OCI-LY1 (cell line): Measurements from ENCODE around the gene HS3ST5.

Experiments used
- H2AFZ ChIP-seq: fragments of 200-600 bp; sonication (generic), shearing (Covaris generic); 2 replicates; pipeline ENCODE4 v1.6.0; 2014; ENCODE audit warnings: antibody characterized with exemption, mild to moderate bottlenecking, low read length
- H3F3A ChIP-seq: fragments of 200-600 bp; sonication (generic), shearing (Covaris generic); 2 replicates; pipeline ENCODE4 v1.6.0; 2014; ENCODE audit warnings: mild to moderate bottlenecking, antibody characterized with exemption, low read length, moderate library complexity; ENCODE audit not compliant: insufficient read depth
- H3K27ac ChIP-seq: fragments of 200-600 bp; sonication (generic); 2 replicates; pipeline ENCODE4 v1.5.1; 2014; ENCODE audit warnings: low read length, mixed run types, mild to moderate bottlenecking, low read depth; ENCODE audit not compliant: poor library complexity, severe bottlenecking
- H3K27me3 ChIP-seq: fragments of 200-600 bp; sonication (generic); 2 replicates; pipeline ENCODE4 v1.6.0; 2014; ENCODE audit warnings: antibody characterized with exemption, mild to moderate bottlenecking, low read length, moderate library complexity; ENCODE audit not compliant: insufficient read depth
- H3K36me3 ChIP-seq: fragments of 200-600 bp; sonication (generic); 2 replicates; pipeline ENCODE4 v1.6.1; 2014; ENCODE audit warnings: mild to moderate bottlenecking, antibody characterized with exemption, low read length, moderate library complexity, mixed read lengths; ENCODE audit not compliant: insufficient read depth
- H3K4me1 ChIP-seq: fragments of 200-600 bp; sonication (generic); 2 replicates; pipeline ENCODE4 v1.5.1; 2014; ENCODE audit warnings: mild to moderate bottlenecking, low read length, moderate library complexity; ENCODE audit not compliant: insufficient read depth, severe bottlenecking
- H3K4me2 ChIP-seq: fragments of 200-600 bp; sonication (generic), shearing (Covaris generic); 2 replicates; pipeline ENCODE4 v1.6.1; 2014; ENCODE audit warnings: low read length
- H3K4me3 ChIP-seq: fragments of 200-600 bp; sonication (generic); 2 replicates; pipeline ENCODE4 v1.5.1; 2014; ENCODE audit warnings: low read length, low read depth, mild to moderate bottlenecking, mixed read lengths; ENCODE audit not compliant: poor library complexity, severe bottlenecking
- H3K79me2 ChIP-seq: fragments of 200-600 bp; shearing (Covaris generic); 2 replicates; pipeline ENCODE4 v1.6.1; 2016; ENCODE audit warnings: mixed run types, low read length, mixed read lengths; ENCODE audit not compliant: insufficient read depth
- H3K9ac ChIP-seq: fragments of 200-600 bp; sonication (generic), shearing (Covaris generic); 2 replicates; pipeline ENCODE4 v1.6.1; 2014; ENCODE audit warnings: mild to moderate bottlenecking, low read length, mixed read lengths
- H3K9me2 ChIP-seq: fragments of 200-600 bp; sonication (generic), shearing (Covaris generic); 2 replicates; pipeline ENCODE4 v1.6.1; 2014; ENCODE audit warnings: low read depth, mild to moderate bottlenecking, low read length, mixed read lengths
- H3K9me3 ChIP-seq: fragments of 200-600 bp; shearing (Covaris generic); 2 replicates; pipeline ENCODE4 v1.6.1; 2014; ENCODE audit warnings: low read length, mixed read lengths
- H4K20me1 ChIP-seq: fragments of 200-600 bp; sonication (generic), shearing (Covaris generic); 2 replicates; pipeline ENCODE4 v1.6.0; 2016; ENCODE audit warnings: mild to moderate bottlenecking, low read length; ENCODE audit not compliant: insufficient read depth
- CTCF ChIP-seq: fragments of 200-600 bp; sonication (generic), shearing (Covaris generic); IDR thresholded peaks from 2 replicates; pipeline ENCODE4 v1.5.1; 2017; ENCODE audit warnings: mild to moderate bottlenecking, antibody characterized with exemption, low read length, moderate library complexity, mixed read lengths
- EZH2 ChIP-seq: fragments of 200-600 bp; sonication (generic), shearing (Covaris generic); IDR thresholded peaks from 2 replicates; pipeline ENCODE4 v1.8.0; 2017; ENCODE audit warnings: borderline replicate concordance, mixed run types, mild to moderate bottlenecking, antibody characterized with exemption, low read length, moderate library complexity, mixed read lengths

The HS3ST5 gene

DNA sequence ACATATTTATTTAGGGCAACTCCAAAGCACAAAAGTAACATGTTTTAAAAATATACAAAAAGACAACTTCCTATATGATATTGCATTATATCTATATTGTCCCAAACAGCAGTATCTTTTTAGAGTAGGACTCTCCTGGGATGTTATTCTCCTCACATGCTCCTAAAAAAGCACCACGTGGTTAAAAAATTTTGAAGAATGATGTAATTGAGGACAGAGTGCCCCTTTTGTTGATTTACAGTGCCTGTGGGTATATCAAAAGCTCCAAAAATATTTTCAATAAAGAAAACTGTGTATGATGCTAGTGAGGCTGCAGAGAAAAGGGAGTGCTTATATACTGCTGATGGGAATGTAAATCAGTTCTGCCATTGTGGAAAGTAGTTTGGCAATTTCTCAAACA lies 241.6 kb downstream of the HS3ST5 start:
- Histone ChIP-seq H2AFZ (no peak overlapping the region), H3K79me2 (no peaks in the 10 kb centered on the region), H3K9me3 (no peaks in the 10 kb centered on the region), H3K9me2 (no peaks in the 10 kb centered on the region), H3K4me3 (no peak overlapping the region), H3F3A (no peaks in the 10 kb centered on the region), H3K27me3 (no peaks in the 10 kb centered on the region), H3K4me2 (no peak overlapping the region), H3K9ac (no peak overlapping the region), H3K27ac (no peak overlapping the region), H4K20me1 (no peaks in the 10 kb centered on the region), H3K4me1 (no peaks in the 10 kb centered on the region), H3K36me3 (no peaks in the 10 kb centered on the region)
- TF ChIP-seq EZH2 (no peak), CTCF (no peak)

DNA sequence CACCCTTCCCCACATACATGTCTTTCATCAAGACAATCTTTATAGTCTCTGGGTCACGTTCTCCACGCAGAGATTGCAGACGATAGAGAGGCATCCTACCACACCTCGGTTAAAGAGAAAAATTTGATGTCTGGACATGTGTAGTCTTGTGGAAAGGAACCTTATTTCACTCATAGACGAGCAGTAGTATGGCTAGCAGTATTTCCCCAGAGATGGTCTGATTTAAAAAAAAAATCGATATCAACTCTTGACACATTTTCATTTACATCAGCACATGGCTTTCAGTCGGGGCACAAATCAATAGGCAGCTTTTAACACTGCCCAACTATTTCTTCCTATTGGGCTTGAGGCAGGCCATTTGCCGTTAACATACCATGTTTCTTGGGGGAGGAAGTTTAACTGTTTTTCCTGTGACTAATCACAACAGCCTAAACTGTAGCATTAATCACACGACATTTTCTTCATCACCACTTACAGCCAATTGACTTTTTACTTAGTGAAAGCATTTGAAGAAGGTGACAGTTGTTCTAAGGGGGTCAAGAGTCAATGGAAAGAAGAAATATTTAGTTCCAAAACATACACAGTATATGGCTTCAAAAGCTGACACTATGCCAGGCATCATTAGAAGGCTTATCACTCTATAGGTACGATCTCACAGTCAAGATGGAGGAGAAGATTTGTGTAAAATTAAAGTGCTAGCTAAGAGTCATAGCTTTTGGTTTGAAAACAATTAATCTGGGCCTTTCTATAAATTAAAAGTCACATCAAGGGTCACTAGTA lies 242.4 kb downstream of the HS3ST5 start:
- H3K79me2 ChIP-seq, result no peaks in the 10 kb centered on the region
- H3F3A ChIP-seq, result no peaks in the 10 kb centered on the region
- H3K27me3 ChIP-seq, result no peaks in the 10 kb centered on the region
- H3K4me3 ChIP-seq, result no peak overlapping the region
- H3K9ac ChIP-seq, result no peak overlapping the region
- H4K20me1 ChIP-seq, result no peaks in the 10 kb centered on the region
- H2AFZ ChIP-seq, result no peak overlapping the region
- H3K36me3 ChIP-seq, result no peaks in the 10 kb centered on the region
- no peaks in the 10 kb centered on the region for H3K9me3 ChIP-seq
- H3K9me2 ChIP-seq, result no peaks in the 10 kb centered on the region
- H3K4me1 ChIP-seq, result no peaks in the 10 kb centered on the region
- no peak overlapping the region for H3K27ac ChIP-seq
- TF ChIP-seq EZH2 (no peak), CTCF (no peak)
- H3K4me2 ChIP-seq, result no peak overlapping the region

DNA sequence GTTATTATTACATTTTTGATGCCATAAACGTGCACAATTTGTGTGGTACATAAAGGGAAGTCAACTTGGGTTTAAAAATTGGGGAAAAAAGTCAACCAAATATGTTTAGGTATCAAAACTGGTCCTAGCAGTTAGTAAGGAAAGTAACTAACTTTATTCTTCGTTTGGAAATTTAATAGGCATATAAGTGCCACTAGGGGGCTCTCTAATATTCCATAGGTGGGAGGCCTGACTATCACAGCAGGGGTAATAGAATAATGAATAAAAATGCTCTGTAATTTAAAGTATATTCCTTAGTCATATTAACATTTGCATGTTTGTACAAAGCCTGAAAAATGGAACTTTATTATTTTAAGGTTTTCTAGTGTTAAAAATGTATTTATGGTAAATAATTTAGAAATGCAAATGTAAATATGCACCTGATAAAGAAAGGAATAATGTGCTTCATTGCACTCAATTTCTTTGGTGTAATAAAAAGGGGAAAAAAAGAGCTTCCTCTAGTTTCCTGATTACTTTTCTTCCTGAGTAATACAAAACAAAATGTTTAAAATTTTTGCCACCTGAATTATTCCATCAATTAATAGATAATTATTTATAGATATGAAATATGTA lies 246.2 kb downstream of the HS3ST5 start:
- no peaks in the 10 kb centered on the region for H4K20me1 ChIP-seq
- no peaks in the 10 kb centered on the region for H3K36me3 ChIP-seq
- H3F3A ChIP-seq, result no peaks in the 10 kb centered on the region
- H3K4me2 ChIP-seq, result no peak overlapping the region
- H3K79me2 ChIP-seq, result no peaks in the 10 kb centered on the region
- TF ChIP-seq CTCF (peak; percentile 77), EZH2 (no peak)
- no peak overlapping the region for H3K27ac ChIP-seq
- H3K4me3 ChIP-seq, result no peak overlapping the region
- H3K9me2 ChIP-seq, result no peaks in the 10 kb centered on the region
- H3K27me3 ChIP-seq, result no peaks in the 10 kb centered on the region
- no peaks in the 10 kb centered on the region for H3K4me1 ChIP-seq
- H2AFZ ChIP-seq, result no peak overlapping the region
- H3K9ac ChIP-seq, result no peak overlapping the region
- H3K9me3 ChIP-seq, result no peaks in the 10 kb centered on the region
